Measurements from ENCODE around the gene ZNF275. TPM values are rescaled to one million over a fixed set of nuclear protein-coding genes. Genes with fewer than 3 reads are reported as not detected.

The ZNF275 gene
- total and polyA plus RNA-seq, 2 experiments from 2014 or later: 4.0 to 10.2 TPM

DNA sequence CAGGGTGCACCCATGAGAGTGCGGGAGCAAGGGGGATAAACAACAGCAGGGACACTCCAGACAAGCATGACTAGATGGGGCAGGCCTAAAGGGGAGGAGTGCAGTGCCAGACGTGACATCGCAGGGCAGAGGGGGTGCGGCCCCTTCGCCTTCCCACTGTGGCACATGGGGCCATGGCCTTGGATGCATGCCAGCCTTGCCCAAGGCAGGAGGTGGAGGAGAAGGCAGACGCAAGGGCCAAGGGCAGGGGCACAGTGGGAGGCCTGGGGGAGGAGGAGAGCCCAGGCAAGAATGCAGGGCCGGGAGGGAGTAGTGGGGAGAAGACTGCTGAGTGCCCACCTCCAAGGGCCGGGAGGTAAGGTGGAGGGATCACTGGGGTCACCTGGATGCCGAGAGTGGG is 45.6 kb downstream of the ZNF275 start:
- no peak for TF ChIP-seq EZH2phosphoT487 (IDR thresholded peaks at IDR 0.05; ENCODE audit: low read depth, severe bottlenecking, unreplicated experiment)
- no peak for TF ChIP-seq CTCF (IDR thresholded peaks at IDR 0.05; ENCODE audit: poor library complexity)
- TF ChIP-seq EZH2 (IDR thresholded peaks at IDR 0.05; ENCODE audit: borderline replicate concordance): no peak
- no peaks in the 10 kb centered on the region for H3K9me3 ChIP-seq (ENCODE audit: low read depth)
- no peak for DNase-seq (ENCODE audit: low spot score)
- H3K36me3 ChIP-seq (replicated peaks; ENCODE audit: insufficient read depth, low read depth): no peaks in the 10 kb centered on the region
- no peak overlapping the region for H3K27ac ChIP-seq
- no peak overlapping the region for H2AFZ ChIP-seq
- no peaks in the 10 kb centered on the region for H3K9me2 ChIP-seq (replicated peaks; ENCODE audit: insufficient read depth)
- H4K20me1 ChIP-seq (ENCODE audit: insufficient read depth, poor library complexity, severe bottlenecking): no peaks in the 10 kb centered on the region
- no peaks in the 10 kb centered on the region for H3K27me3 ChIP-seq
- WGBS (ENCODE audit: low lambda C conversion rate, missing lambda C conversion rate): 92% methylated on average over 7 of the region's 9 CpGs
- H3K4me1 ChIP-seq (ENCODE audit: insufficient read depth): no peaks in the 10 kb centered on the region
- no peak overlapping the region for H3K4me2 ChIP-seq
- H3K4me3 ChIP-seq: no peak overlapping the region
- no peaks in the 10 kb centered on the region for H3K79me2 ChIP-seq

DNA sequence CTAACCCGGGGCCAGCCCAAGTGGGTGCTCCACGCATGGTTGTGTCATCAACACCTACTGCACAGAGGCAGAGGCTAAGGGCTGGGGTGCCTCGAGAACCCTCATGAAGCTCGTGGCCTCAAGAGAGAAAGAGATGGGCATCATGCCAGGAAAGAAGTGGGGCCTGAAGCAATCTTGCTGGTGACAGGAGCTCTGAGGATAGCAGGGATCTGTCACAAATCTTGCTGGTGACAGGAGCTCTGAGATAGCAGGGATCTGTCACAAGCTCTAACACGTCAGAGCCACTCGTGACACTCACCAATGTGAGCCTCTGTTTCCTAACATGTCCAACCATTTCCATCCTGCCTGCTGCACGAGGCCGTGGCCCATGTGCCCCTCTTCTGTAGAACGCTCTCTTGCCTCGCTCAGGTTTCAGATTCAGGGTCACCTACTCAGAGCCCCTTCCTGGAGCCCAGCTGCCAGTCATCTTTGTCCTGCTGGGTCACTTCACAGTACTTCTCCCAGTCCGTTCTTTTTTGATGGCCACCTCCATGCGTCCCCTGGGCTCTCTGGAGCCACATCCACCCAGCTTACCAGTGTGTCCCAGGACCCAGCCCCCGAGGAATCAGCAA is 46.1 kb downstream of the ZNF275 start:
- no peaks in the 10 kb centered on the region for H4K20me1 ChIP-seq (ENCODE audit: insufficient read depth, poor library complexity, severe bottlenecking)
- no peak overlapping the region for H3K27ac ChIP-seq
- H3K9me2 ChIP-seq (replicated peaks; ENCODE audit: insufficient read depth): no peaks in the 10 kb centered on the region
- no peak for TF ChIP-seq EZH2phosphoT487 (IDR thresholded peaks at IDR 0.05; ENCODE audit: low read depth, severe bottlenecking, unreplicated experiment)
- no peak for TF ChIP-seq CTCF (IDR thresholded peaks at IDR 0.05; ENCODE audit: poor library complexity)
- TF ChIP-seq EZH2 (IDR thresholded peaks at IDR 0.05; ENCODE audit: borderline replicate concordance): no peak
- H3K79me2 ChIP-seq: no peaks in the 10 kb centered on the region
- H3K27me3 ChIP-seq: no peaks in the 10 kb centered on the region
- no peak overlapping the region for H3K4me2 ChIP-seq
- H3K36me3 ChIP-seq (replicated peaks; ENCODE audit: insufficient read depth, low read depth): no peaks in the 10 kb centered on the region
- H2AFZ ChIP-seq: no peak overlapping the region
- no peaks in the 10 kb centered on the region for H3K9me3 ChIP-seq (ENCODE audit: low read depth)
- DNase-seq (ENCODE audit: low spot score): no peak
- no peak overlapping the region for H3K4me3 ChIP-seq
- H3K4me1 ChIP-seq (ENCODE audit: insufficient read depth): no peaks in the 10 kb centered on the region
- WGBS (ENCODE audit: low lambda C conversion rate, missing lambda C conversion rate): 70% methylated on average over 13 of the region's 13 CpGs

DNA sequence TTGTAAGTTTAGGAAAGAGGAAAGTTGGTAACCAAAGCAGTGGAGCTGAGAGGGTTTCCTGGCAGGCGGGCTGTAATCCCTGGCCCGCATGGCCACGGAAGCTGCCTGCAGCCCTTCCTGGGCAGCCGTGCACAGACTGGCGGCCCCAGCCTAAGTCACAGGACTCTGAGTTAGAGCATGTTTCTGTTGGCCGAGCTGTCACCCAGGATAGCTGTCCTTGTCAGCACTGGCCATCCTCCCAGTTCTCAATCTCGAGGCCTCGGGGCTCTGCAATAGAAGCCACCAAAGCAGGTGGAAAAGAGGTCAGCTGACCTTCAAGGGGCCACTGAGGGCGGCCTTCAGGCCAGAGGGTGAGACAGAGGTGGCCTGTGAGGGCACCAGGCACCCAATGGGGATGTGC is 46.7 kb downstream of the ZNF275 start:
- DNase-seq (ENCODE audit: low spot score): no peak
- TF ChIP-seq EZH2 (IDR thresholded peaks at IDR 0.05; ENCODE audit: borderline replicate concordance) (no peak), CTCF (IDR thresholded peaks at IDR 0.05; ENCODE audit: poor library complexity) (no peak), EZH2phosphoT487 (IDR thresholded peaks at IDR 0.05; ENCODE audit: low read depth, severe bottlenecking, unreplicated experiment) (no peak)
- Histone ChIP-seq H4K20me1 (ENCODE audit: insufficient read depth, poor library complexity, severe bottlenecking) (no peaks in the 10 kb centered on the region), H3K9me2 (replicated peaks; ENCODE audit: insufficient read depth) (no peaks in the 10 kb centered on the region), H3K9me3 (ENCODE audit: low read depth) (no peaks in the 10 kb centered on the region), H3K79me2 (no peaks in the 10 kb centered on the region), H3K27me3 (no peaks in the 10 kb centered on the region), H3K4me2 (no peak overlapping the region), H2AFZ (no peak overlapping the region), H3K4me3 (no peak overlapping the region), H3K4me1 (ENCODE audit: insufficient read depth) (no peaks in the 10 kb centered on the region), H3K36me3 (replicated peaks; ENCODE audit: insufficient read depth, low read depth) (no peaks in the 10 kb centered on the region), H3K27ac (no peak overlapping the region)
- 81% methylated on average over 9 of the region's 9 CpGs for WGBS (ENCODE audit: low lambda C conversion rate, missing lambda C conversion rate)

Data from hepatocyte (in vitro differentiated cells).